SK-N-SH treated with all-trans-retinoic acid at 6 μM for 48 hours (cell line): ENCODE data around the gene ABLIM1.

Source experiments
- ARNTL ChIP-seq: fragments of 450-650 bp; formaldehyde crosslinking; IDR thresholded peaks from 2 replicates; pipeline ENCODE4 v1.5.0; 2020; ENCODE audit warnings: low read depth, mild to moderate bottlenecking, moderate library complexity, borderline replicate concordance
- BACH2 ChIP-seq: fragments of 250-450 bp; sonication (Bioruptor Pico); IDR thresholded peaks from 2 replicates; pipeline ENCODE4 v1.9.0; 2021; ENCODE audit warnings: mild to moderate bottlenecking, borderline replicate concordance
- GLIS3 ChIP-seq: fragments of 250-450 bp; sonication (Bioruptor Pico); IDR thresholded peaks from 2 replicates; pipeline ENCODE4 v1.5.0; 2020; ENCODE audit warnings: mild to moderate bottlenecking, moderate library complexity
- RARB ChIP-seq: fragments of 250-450 bp; sonication (Bioruptor Pico); IDR thresholded peaks from 2 replicates; pipeline ENCODE4 v1.8.0; 2021; ENCODE audit warnings: mild to moderate bottlenecking, moderate library complexity
- SNAI2 ChIP-seq: fragments of 250-450 bp; sonication (Bioruptor Pico); IDR thresholded peaks from 2 replicates; pipeline ENCODE4 v1.5.0; 2020; ENCODE audit warnings: mild to moderate bottlenecking, moderate library complexity
- TCF4 ChIP-seq: fragments of 250-450 bp; sonication (Bioruptor Pico); IDR thresholded peaks from 2 replicates; pipeline ENCODE4 v1.8.0; 2021; ENCODE audit warnings: mild to moderate bottlenecking, moderate library complexity, borderline replicate concordance
- ZC3H10 ChIP-seq: fragments of 250-450 bp; sonication (Bioruptor Pico); IDR thresholded peaks from 2 replicates; pipeline ENCODE4 v1.5.1; 2021; ENCODE audit warnings: mild to moderate bottlenecking, moderate library complexity
- ZFP3 ChIP-seq: fragments of 250-450 bp; sonication (Bioruptor Pico); IDR thresholded peaks from 2 replicates; pipeline ENCODE4 v1.5.0; 2020; ENCODE audit warnings: mild to moderate bottlenecking, moderate library complexity
- ZFP30 ChIP-seq: fragments of 450-650 bp; formaldehyde crosslinking; IDR thresholded peaks from 2 replicates; pipeline ENCODE4 v1.5.0; 2022; ENCODE audit warnings: mild to moderate bottlenecking, moderate library complexity
- ZNF70 ChIP-seq: fragments of 450-650 bp; formaldehyde crosslinking; IDR thresholded peaks from 2 replicates; pipeline ENCODE4 v1.5.0; 2020; ENCODE audit warnings: mild to moderate bottlenecking, moderate library complexity
- TF ChIP-seq, protein P1 (sequence below): fragments of 250-450 bp; sonication (Bioruptor Pico); IDR thresholded peaks from 2 replicates; pipeline ENCODE4 v1.8.0; 2020; ENCODE audit warnings: mild to moderate bottlenecking, moderate library complexity, borderline replicate concordance
- TF ChIP-seq, protein P2 (sequence below): fragments of 250-450 bp; sonication (Bioruptor Pico); IDR thresholded peaks from 2 replicates; pipeline ENCODE4 v1.5.1; 2020; ENCODE audit warnings: low read depth, mild to moderate bottlenecking, moderate library complexity
- TF ChIP-seq, protein P3 (sequence below): fragments of 250-450 bp; sonication (Bioruptor Pico); IDR thresholded peaks from 2 replicates; pipeline ENCODE4 v1.5.1; 2021; ENCODE audit warnings: mild to moderate bottlenecking, moderate library complexity

GRCh38 chr10:114687459-114687858, 29.4 kb upstream of the ABLIM1 start:
- no peak for TF ChIP-seq SNAI2 (CRISPR knock-in tag)
- no peak for TF ChIP-seq BACH2 (CRISPR knock-in tag)
- TF ChIP-seq, protein P1, sequence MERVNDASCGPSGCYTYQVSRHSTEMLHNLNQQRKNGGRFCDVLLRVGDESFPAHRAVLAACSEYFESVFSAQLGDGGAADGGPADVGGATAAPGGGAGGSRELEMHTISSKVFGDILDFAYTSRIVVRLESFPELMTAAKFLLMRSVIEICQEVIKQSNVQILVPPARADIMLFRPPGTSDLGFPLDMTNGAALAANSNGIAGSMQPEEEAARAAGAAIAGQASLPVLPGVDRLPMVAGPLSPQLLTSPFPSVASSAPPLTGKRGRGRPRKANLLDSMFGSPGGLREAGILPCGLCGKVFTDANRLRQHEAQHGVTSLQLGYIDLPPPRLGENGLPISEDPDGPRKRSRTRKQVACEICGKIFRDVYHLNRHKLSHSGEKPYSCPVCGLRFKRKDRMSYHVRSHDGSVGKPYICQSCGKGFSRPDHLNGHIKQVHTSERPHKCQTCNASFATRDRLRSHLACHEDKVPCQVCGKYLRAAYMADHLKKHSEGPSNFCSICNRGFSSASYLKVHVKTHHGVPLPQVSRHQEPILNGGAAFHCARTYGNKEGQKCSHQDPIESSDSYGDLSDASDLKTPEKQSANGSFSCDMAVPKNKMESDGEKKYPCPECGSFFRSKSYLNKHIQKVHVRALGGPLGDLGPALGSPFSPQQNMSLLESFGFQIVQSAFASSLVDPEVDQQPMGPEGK (CRISPR knock-in tag) = peak; percentile 71; the same call in 1 of the 2 replicates
- no peak for TF ChIP-seq ARNTL (CRISPR knock-in tag)
- no peak for TF ChIP-seq ZFP30
- no peak for TF ChIP-seq ZNF70 (CRISPR knock-in tag)
- TF ChIP-seq ZC3H10 (CRISPR knock-in tag) = peak; percentile 76; the same call in 1 of the 2 replicates
- TF ChIP-seq GLIS3 = no peak
- no peak for TF ChIP-seq ZFP3 (CRISPR knock-in tag)
- TF ChIP-seq RARB (CRISPR knock-in tag) = no peak; the same call in 1 of the 2 replicates
- TF ChIP-seq TCF4 (CRISPR knock-in tag) = peak; percentile 80
- TF ChIP-seq, protein P2, sequence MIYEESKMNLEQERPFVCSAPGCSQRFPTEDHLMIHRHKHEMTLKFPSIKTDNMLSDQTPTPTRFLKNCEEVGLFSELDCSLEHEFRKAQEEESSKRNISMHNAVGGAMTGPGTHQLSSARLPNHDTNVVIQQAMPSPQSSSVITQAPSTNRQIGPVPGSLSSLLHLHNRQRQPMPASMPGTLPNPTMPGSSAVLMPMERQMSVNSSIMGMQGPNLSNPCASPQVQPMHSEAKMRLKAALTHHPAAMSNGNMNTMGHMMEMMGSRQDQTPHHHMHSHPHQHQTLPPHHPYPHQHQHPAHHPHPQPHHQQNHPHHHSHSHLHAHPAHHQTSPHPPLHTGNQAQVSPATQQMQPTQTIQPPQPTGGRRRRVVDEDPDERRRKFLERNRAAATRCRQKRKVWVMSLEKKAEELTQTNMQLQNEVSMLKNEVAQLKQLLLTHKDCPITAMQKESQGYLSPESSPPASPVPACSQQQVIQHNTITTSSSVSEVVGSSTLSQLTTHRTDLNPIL (CRISPR knock-in tag) = peak; percentile 72; the same call in 1 of the 2 replicates
- TF ChIP-seq, protein P3, sequence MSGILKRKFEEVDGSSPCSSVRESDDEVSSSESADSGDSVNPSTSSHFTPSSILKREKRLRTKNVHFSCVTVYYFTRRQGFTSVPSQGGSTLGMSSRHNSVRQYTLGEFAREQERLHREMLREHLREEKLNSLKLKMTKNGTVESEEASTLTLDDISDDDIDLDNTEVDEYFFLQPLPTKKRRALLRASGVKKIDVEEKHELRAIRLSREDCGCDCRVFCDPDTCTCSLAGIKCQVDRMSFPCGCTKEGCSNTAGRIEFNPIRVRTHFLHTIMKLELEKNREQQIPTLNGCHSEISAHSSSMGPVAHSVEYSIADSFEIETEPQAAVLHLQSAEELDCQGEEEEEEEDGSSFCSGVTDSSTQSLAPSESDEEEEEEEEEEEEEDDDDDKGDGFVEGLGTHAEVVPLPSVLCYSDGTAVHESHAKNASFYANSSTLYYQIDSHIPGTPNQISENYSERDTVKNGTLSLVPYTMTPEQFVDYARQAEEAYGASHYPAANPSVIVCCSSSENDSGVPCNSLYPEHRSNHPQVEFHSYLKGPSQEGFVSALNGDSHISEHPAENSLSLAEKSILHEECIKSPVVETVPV (CRISPR knock-in tag) = peak; percentile 39; the same call in 1 of the 2 replicates
